Measurements from ENCODE around the gene CCZ1.
"Not testable (repeated sequence)": the region's sequence is repeated elsewhere in the genome, so short reads cannot be mapped to it uniquely, and the experiment has no call there.

CCZ1 gene

DNA sequence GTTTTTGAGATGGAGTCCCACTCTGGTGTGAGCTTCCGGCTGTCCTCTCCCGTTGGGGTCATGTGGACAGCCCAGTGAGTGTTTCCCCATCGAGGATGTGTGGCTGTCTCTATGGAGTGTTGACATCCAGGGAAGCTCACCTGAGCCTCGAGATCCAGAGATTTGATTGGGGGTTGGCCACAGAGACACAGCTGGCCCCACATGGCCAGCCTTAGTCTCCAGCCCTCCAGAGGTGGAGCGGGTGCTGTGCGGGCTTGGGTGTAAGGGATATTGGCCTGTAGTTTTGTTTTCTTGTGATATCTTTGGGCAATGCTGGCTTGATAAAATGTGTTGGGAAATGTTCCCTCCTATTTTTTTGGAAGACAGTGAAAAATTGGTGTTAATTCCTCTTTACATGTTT is 18.0 kb downstream of the CCZ1 start:
- not testable (repeated sequence) for DNase-seq (ENCODE audit: low read depth)

DNA sequence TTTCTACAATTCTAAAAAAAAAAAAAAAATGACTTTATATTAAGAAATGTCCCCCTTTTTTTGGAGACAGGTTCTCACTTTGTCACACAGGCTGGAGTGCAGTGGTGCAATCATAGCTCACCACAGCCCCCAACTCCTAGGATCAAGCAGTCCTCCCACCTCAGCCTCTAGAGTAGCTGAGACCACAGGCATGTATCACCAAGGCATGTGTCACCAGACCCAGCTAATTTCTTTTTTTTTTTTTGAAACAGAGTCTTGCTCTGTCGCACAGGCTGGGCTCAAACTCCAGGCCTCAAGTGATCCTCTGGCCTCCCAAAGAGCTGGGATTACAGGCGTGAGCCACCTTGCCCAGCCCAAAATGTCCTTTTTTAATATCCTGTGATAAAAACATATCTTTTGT is 25.6 kb downstream of the CCZ1 start:
- DNase-seq (ENCODE audit: low read depth), result not testable (repeated sequence)

GRCh38 chr7:5924630-5925029 is 26.1 kb downstream of the CCZ1 start:
- not testable (repeated sequence) for DNase-seq (ENCODE audit: low read depth)

GRCh38 chr7:5926263-5926870 is 27.8 kb downstream of the CCZ1 start:
- not testable (repeated sequence) for DNase-seq (ENCODE audit: low read depth)

GRCh38 chr7:5930290-5930689 is 31.8 kb downstream of the CCZ1 start:
- DNase-seq (ENCODE audit: low read depth), result not testable (repeated sequence)

DNA sequence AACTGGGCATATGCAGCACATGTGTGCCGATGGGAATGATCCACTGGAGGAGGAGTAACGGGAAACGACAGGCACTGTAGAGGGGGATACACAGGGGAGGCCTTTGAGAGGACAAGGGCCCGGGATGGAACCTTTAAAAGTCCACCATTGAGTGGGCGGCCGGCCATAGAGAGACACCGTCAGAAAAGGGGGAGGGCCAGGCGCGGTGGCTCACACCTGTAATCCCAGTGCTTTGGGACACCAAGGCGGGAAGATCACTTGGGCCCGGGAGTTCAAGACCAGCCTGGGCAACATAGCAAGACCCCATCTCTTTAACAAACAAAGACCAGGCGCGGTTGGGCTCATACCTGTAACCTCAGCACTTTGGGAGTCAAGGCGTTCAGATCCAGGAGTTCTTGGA is 32.7 kb downstream of the CCZ1 start:
- DNase-seq (ENCODE audit: low read depth), result not testable (repeated sequence)

GRCh38 chr7:5931905-5932644 is 33.5 kb downstream of the CCZ1 start:
- DNase-seq (ENCODE audit: low read depth), result not testable (repeated sequence)

GRCh38 chr7:5934945-5935450 is 36.5 kb downstream of the CCZ1 start:
- DNase-seq (ENCODE audit: low read depth), result not testable (repeated sequence)

DNA sequence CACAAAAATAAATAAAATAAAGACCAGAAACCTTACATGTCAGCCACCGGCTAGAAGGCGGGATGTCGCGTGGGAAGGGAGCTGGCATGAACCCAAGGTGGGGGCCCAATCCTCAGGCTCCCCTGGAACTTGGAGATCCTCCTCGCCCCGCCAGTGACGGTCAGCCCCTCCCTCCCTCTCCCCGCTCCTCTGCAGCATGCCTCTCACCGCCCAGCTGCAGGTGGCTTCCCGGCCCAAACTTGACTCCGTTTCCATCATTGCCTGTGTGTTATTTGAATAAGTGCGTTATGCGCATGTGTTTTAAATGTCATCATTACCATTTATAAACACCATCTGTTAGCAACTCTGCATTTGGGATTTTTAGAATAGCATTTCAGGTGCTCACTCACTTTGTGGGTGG is 64.7 kb downstream of the CCZ1 start:
- not testable (repeated sequence) for DNase-seq (ENCODE audit: low read depth)

DNA sequence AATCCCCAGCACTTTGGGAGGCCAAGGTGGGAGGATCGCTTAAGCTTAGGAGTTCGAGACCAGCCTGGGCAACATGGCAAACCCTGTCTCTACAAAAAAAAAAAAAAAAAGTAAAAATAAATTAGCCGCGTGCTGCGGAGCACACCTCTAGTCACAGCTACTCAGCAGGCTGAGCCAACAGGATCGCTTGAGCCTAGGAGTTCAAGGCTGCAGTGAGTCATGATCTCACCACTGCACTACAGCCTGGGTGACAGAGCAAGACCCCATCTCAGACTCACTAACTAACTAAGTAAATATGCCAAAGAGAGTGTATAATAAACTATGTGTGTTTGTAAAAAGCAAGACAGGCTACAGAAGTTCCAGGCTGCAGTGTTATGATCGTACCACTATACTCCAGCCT is 65.3 kb downstream of the CCZ1 start:
- not testable (repeated sequence) for DNase-seq (ENCODE audit: low read depth)

DNA sequence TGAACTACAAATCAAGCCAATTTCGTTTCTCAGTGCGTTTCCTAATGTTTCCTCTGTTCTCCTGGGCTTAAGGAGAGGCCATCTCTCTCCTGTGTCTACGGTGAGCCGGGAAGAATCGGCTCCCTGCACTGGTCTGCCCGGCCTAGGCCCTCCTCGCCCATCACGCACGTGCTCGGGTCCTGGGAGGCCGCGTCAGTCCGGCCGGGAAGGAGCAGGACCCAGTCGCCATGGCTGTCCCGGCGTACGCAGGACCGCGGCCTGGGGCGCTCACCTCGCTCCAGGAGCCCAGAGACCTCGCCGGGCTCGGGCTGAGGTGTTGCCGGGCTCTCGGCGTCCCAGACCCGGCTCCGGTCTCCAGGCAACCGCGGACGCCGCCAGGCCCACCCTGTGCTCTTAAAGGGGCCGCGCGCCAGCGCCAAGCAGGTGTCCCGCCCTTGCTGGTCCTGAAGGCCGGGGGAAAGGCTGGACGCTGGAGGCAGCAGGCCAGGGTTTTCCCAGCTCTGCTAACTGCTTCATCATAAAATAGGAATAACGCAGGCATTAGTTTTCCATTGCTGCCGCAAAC is 71.9 kb downstream of the CCZ1 start, which contains the start of gene RSPH10B:
RSPH10B (minus strand) TSS at position 343 of the 565 bp plus-strand sequence. CDS start 3,573 bp downstream, outside the sequence.
- not testable (repeated sequence) for DNase-seq (ENCODE audit: low read depth)

DNA sequence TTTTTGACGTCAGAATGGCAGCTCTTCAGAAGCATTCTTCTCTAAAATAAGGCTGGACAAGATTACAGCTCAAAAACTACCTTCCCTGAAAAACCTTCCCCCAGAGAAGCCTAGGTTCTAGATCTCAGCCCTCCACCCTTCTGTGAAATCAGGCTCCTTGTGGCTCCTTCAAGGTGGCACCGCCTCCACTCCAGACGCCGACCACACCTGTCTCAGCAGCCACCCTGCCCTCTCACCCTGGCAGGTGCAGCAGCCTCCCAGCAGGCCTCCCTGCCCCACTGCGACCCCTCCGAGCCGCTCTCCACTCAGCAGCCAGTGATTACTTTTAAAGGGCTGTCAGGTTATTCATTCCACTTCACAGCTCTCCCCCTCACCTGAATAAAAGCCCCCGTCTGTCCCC is 75.0 kb downstream of the CCZ1 start:
- not testable (repeated sequence) for DNase-seq (ENCODE audit: low read depth)

Data from GM04504 (cell line).